ENCODE results near the gene SPHKAP.
"Not testable (repeated sequence)": the region's sequence is repeated elsewhere in the genome, so short reads cannot be mapped to it uniquely, and the experiment has no call there.

The SPHKAP gene

GRCh38 chr2:228181098-228182019 is at the start of gene SPHKAP:
Gene SPHKAP, minus strand, starts transcription at chr2:228181687. Its CDS starts 89 bp downstream, at chr2:228181598.
- DNase-seq (ENCODE audit: extremely low read depth in 1 of 2, low read depth in 1 of 2), result no peak

GRCh38 chr2:228227466-228227865 is 46.0 kb upstream of the SPHKAP start:
- DNase-seq (ENCODE audit: extremely low read depth in 1 of 2, low read depth in 1 of 2), result no peak

- no peak for DNase-seq (ENCODE audit: extremely low read depth in 1 of 2, low read depth in 1 of 2)
These were observed 42.9 kb upstream of the SPHKAP start for GRCh38 chr2:228224410-228224809.

GRCh38 chr2:228218593-228218992 is 37.1 kb upstream of the SPHKAP start:
- not testable (repeated sequence) for DNase-seq (ENCODE audit: extremely low read depth in 1 of 2, low read depth in 1 of 2)

- DNase-seq (ENCODE audit: extremely low read depth in 1 of 2, low read depth in 1 of 2), result no peak
These were observed 16.0 kb upstream of the SPHKAP start for GRCh38 chr2:228197504-228197903.

- DNase-seq (ENCODE audit: extremely low read depth in 1 of 2, low read depth in 1 of 2), result no peak
These were observed 1.0 kb downstream of the SPHKAP start for GRCh38 chr2:228180181-228181097.

GRCh38 chr2:228167290-228167689 is 14.2 kb downstream of the SPHKAP start:
- no peak for DNase-seq (ENCODE audit: extremely low read depth in 1 of 2, low read depth in 1 of 2)

- DNase-seq (ENCODE audit: extremely low read depth in 1 of 2, low read depth in 1 of 2), result no peak
These were observed 16.8 kb downstream of the SPHKAP start for GRCh38 chr2:228164718-228165117.

GRCh38 chr2:228157841-228158240 is 23.6 kb downstream of the SPHKAP start:
- DNase-seq (ENCODE audit: extremely low read depth in 1 of 2, low read depth in 1 of 2), result no peak

- DNase-seq (ENCODE audit: extremely low read depth in 1 of 2, low read depth in 1 of 2), result no peak
These were observed 36.5 kb downstream of the SPHKAP start for GRCh38 chr2:228144961-228145360.

GRCh38 chr2:228140934-228141528 is 40.5 kb downstream of the SPHKAP start:
- DNase-seq (ENCODE audit: extremely low read depth in 1 of 2, low read depth in 1 of 2), result no peak

- no peak for DNase-seq (ENCODE audit: extremely low read depth in 1 of 2, low read depth in 1 of 2)
These were observed 45.5 kb downstream of the SPHKAP start for GRCh38 chr2:228136027-228136426.

GRCh38 chr2:228135300-228135699 is 46.2 kb downstream of the SPHKAP start:
- DNase-seq (ENCODE audit: extremely low read depth in 1 of 2, low read depth in 1 of 2), result no peak

- DNase-seq (ENCODE audit: extremely low read depth in 1 of 2, low read depth in 1 of 2), result no peak
These were observed 49.7 kb downstream of the SPHKAP start for GRCh38 chr2:228131833-228132232.

- no peak for DNase-seq (ENCODE audit: extremely low read depth in 1 of 2, low read depth in 1 of 2)
These were observed 55.1 kb downstream of the SPHKAP start for GRCh38 chr2:228126401-228126800.

- DNase-seq (ENCODE audit: extremely low read depth in 1 of 2, low read depth in 1 of 2), result no peak
These were observed 62.5 kb downstream of the SPHKAP start for GRCh38 chr2:228118940-228119339.

- no peak for DNase-seq (ENCODE audit: extremely low read depth in 1 of 2, low read depth in 1 of 2)
These were observed 73.6 kb downstream of the SPHKAP start for GRCh38 chr2:228107846-228108245.

- DNase-seq (ENCODE audit: extremely low read depth in 1 of 2, low read depth in 1 of 2), result no peak
These were observed 75.8 kb downstream of the SPHKAP start for GRCh38 chr2:228105526-228106250.

GRCh38 chr2:228104215-228104614 is 77.3 kb downstream of the SPHKAP start:
- DNase-seq (ENCODE audit: extremely low read depth in 1 of 2, low read depth in 1 of 2), result no peak

- DNase-seq (ENCODE audit: extremely low read depth in 1 of 2, low read depth in 1 of 2), result no peak
These were observed 78.1 kb downstream of the SPHKAP start for GRCh38 chr2:228103379-228103778.
